Adrenal gland (tissue), 12 donors: ENCODE measurements around the gene PRR3. TPM values are rescaled to one million over a fixed set of nuclear protein-coding genes. Genes with fewer than 3 reads are reported as not detected.
"Not testable (repeated sequence)": the region's sequence is repeated elsewhere in the genome, so short reads cannot be mapped to it uniquely, and the experiment has no call there.

Experiments
- DNase-seq, 7 donors: peaks; one replicate each; pipeline ENCODE4 v3.0.0-alpha.2; 2019 to 2020
- H3K27ac ChIP-seq, 5 donors: fragments of 200-600 bp; sonication (generic) in 4 of 5; 1 replicate in 3 of 5; 2 replicates in 2 of 5; pipeline versions ENCODE4 v1.5.1 to v1.8.0; 2016 to 2020; ENCODE audit warnings: mild to moderate bottlenecking in 1 of 5
- H3K27me3 ChIP-seq: fragments of 200-600 bp; 2 replicates; pipeline ENCODE4 v1.8.0; 2021
- H3K36me3 ChIP-seq, 2 donors: fragments of 200-600 bp; replicated peaks in 1 of 2; 1 replicate in 1 of 2; 2 replicates in 1 of 2; pipeline versions ENCODE4 v1.5.1 to v1.8.0; 2018 to 2022
- H3K4me1 ChIP-seq, 2 donors: fragments of 200-600 bp; replicated peaks in 1 of 2; 1 replicate in 1 of 2; 2 replicates in 1 of 2; pipeline versions ENCODE4 v1.5.1 to v1.8.0; 2018 to 2021
- H3K4me3 ChIP-seq, 4 donors: fragments of 200-600 bp; sonication (generic) in 3 of 4; one replicate each; pipeline ENCODE4 v1.5.1; 2016 to 2018
- H3K9me3 ChIP-seq, 3 donors: fragments of 200-600 bp; sonication (generic) in 1 of 3; replicated peaks in 1 of 3; 1 replicate in 2 of 3; 2 replicates in 1 of 3; pipeline versions ENCODE4 v1.5.1 to v1.8.0; 2016 to 2021
- CTCF ChIP-seq, 6 experiments: fragments of 450-650 bp in 4 of 6; fragments of 200-600 bp in 2 of 6; sonication (generic) in 1 of 6; IDR thresholded peaks; 1 replicate in 5 of 6; 2 replicates in 1 of 6; pipeline versions ENCODE4 v1.5.1 to v1.8.0; 2016 to 2021; ENCODE audit warnings: antibody characterized with exemption in 6 of 6, mild to moderate bottlenecking in 2 of 6, moderate library complexity in 1 of 6
- POLR2A ChIP-seq, 2 donors: fragments of 450-650 bp; IDR thresholded peaks; one replicate each; pipeline ENCODE4 v1.6.1; 2017; ENCODE audit warnings: antibody characterized with exemption in 2 of 2, mild to moderate bottlenecking in 2 of 2, moderate library complexity in 1 of 2
- WGBS, 4 donors: extraction: QIAGEN DNeasy Blood & Tissue Kit in 2 of 4; methylation state at CpG; one replicate each; pipeline versions ENCODE4 v1.1.5 to v1.1.7; 2013 to 2017; 5-methylcytosine and 5-hydroxymethylcytosine counted together
- intact Hi-C, 2 donors: fragments of 100-400 bp; cut with DNase I; formaldehyde crosslinking; loops; one replicate each; pipeline versions ENCODE4 v1.14.1 to v1.15.0; 2022 to 2023
- polyA plus RNA-seq, 3 donors: library from polyadenylated mRNA; stranded (reverse); fragments of 200-250 nt in 2 of 3; fragments of 350-450 nt in 1 of 3; fragmentation: Illumina TruSeq in 1 of 3; extraction: RNeasy Lipid Tissue Mini Kit (QIAGEN cat#74804) in 1 of 3; gene quantifications; one replicate each; pipeline ENCODE4 v1.2.3, GENCODE V29; 2013 to 2014
- total RNA-seq, 9 donors: library from RNA; depleted of rRNA in 4 of 9; stranded (reverse); fragments of >200 nt in 4 of 9; fragments of 120-200 nt in 1 of 9; fragmentation: NEBNext Ultra II Directional in 1 of 9; extraction: Animal tissue kit (Norgen Biotek cat#: 25700) in 1 of 9; gene quantifications; one replicate each; pipeline versions ENCODE4 v1.1.0 to v1.2.4, GENCODE V29; 2013 to 2023
- donor health status: healthy with polysubstance abuse.
- donor health status: Bipolar disorder and iron deficiency.
- donor health status: DM: yes; HTN: yes; CAD: no.
- donor health status: DM: no; HTN: no; CAD: no.
- donor health status: DM: no; HTN: no; CAD: no.
- donor health status: DM: yes; HTN: yes; CAD: no.

PRR3 gene
- total and polyA plus RNA-seq, 12 donors = 1.8 to 25.5 (median 12.1) TPM

GRCh38 chr6:30529349-30529875 lies 27.7 kb upstream of the PRR3 start:
- H3K27me3 ChIP-seq, H3K4me3 ChIP-seq, H3K27ac ChIP-seq, DNase-seq, H3K9me3 ChIP-seq, H3K36me3 ChIP-seq, intact Hi-C loops: not testable (repeated sequence)
- H3K4me1 ChIP-seq = peaks cover 0 to 12% of the 10 kb centered on the region in 2 donors
- 75 to 89% (median 85%) methylated on average over 17 of the region's 17 CpGs for WGBS, 4 donors

- H3K27me3 ChIP-seq = no peaks in the 10 kb centered on the region
- H3K27ac ChIP-seq = peak overlapping the region in 1 of 5 donors; percentile 58
- H3K4me1 ChIP-seq = peaks cover 0 to 12% of the 10 kb centered on the region in 2 donors
- DNase-seq = no peak
- H3K36me3 ChIP-seq = no peaks in the 10 kb centered on the region
- H3K9me3 ChIP-seq = no peaks in the 10 kb centered on the region
- WGBS, 4 donors = 19 to 37% (median 32%) methylated on average over 2 of the region's 2 CpGs
- no peak overlapping the region for H3K4me3 ChIP-seq
- no peak for TF ChIP-seq POLR2A (IDR thresholded peaks at IDR 0.05)
- intact Hi-C loops = loop anchor here in 1 of 2 donors (5.0 kb wide), 1 partner anchor 48 kb away; no protein-coding TSS in a partner anchor
Measured at GRCh38 chr6:30530014-30530413, 27.1 kb upstream of the PRR3 start.

- no peak for DNase-seq
- Histone ChIP-seq H3K4me3 (no peak overlapping the region), H3K4me1 (peaks cover 0 to 8% of the 10 kb centered on the region in 2 donors), H3K9me3 (no peaks in the 10 kb centered on the region), H3K36me3 (no peaks in the 10 kb centered on the region), H3K27me3 (no peaks in the 10 kb centered on the region), H3K27ac (no peak overlapping the region)
- TF ChIP-seq CTCF (IDR thresholded peaks at IDR 0.05) (no peak), POLR2A (IDR thresholded peaks at IDR 0.05) (no peak)
- intact Hi-C loops = loop anchor here in 1 of 2 donors (5.0 kb wide), 1 partner anchor 51 kb away; no protein-coding TSS in a partner anchor
- 56 to 79% (median 72%) methylated on average over 15 of the region's 15 CpGs for WGBS, 4 donors
Measured at GRCh38 chr6:30533460-30534294, 23.4 kb upstream of the PRR3 start.

GRCh38 chr6:30537931-30538330 lies 19.2 kb upstream of the PRR3 start:
- intact Hi-C loops = no loop called here
- WGBS, 4 donors = 74 to 88% (median 79%) methylated on average over 3 of the region's 3 CpGs
- H3K9me3 ChIP-seq = no peaks in the 10 kb centered on the region
- TF ChIP-seq CTCF (IDR thresholded peaks at IDR 0.05) (no peak), POLR2A (IDR thresholded peaks at IDR 0.05) (no peak)
- H3K27me3 ChIP-seq = no peaks in the 10 kb centered on the region
- no peak overlapping the region for H3K27ac ChIP-seq
- H3K4me3 ChIP-seq = no peak overlapping the region
- peaks cover 3 to 7% of the 10 kb centered on the region in 2 donors for H3K4me1 ChIP-seq
- no peak for DNase-seq
- H3K36me3 ChIP-seq = no peaks in the 10 kb centered on the region
